ENCODE data around the gene TCEANC2.
"Not testable (repeated sequence)": the region's sequence is repeated elsewhere in the genome, so short reads cannot be mapped to it uniquely, and the experiment has no call there.

TCEANC2 gene

GRCh38 chr1:54052934-54053744 lies at the start of gene TCEANC2, which contains the start of gene TMEM59:
Gene TCEANC2 (plus strand): TSS chr1:54053608. CDS start chr1:54054423, 815 bp downstream.
Gene TMEM59 (minus strand): TSS chr1:54053204. CDS start chr1:54053188, 16 bp downstream.
- DNase-seq (ENCODE audit: low read depth): peak; percentile 97

GRCh38 chr1:54003750-54004480 lies 49.5 kb upstream of the TCEANC2 start:
- DNase-seq (ENCODE audit: low read depth): not testable (repeated sequence)

- DNase-seq (ENCODE audit: low read depth): no peak
These were observed 48.8 kb upstream of the TCEANC2 start for GRCh38 chr1:54004481-54005049.

GRCh38 chr1:54006508-54006907 lies 46.9 kb upstream of the TCEANC2 start:
- no peak for DNase-seq (ENCODE audit: low read depth)

GRCh38 chr1:54007613-54008012 lies 45.8 kb upstream of the TCEANC2 start:
- no peak for DNase-seq (ENCODE audit: low read depth)

- no peak for DNase-seq (ENCODE audit: low read depth)
These were observed 44.5 kb upstream of the TCEANC2 start for GRCh38 chr1:54008876-54009275.

GRCh38 chr1:54009406-54009805 lies 44.0 kb upstream of the TCEANC2 start:
- no peak for DNase-seq (ENCODE audit: low read depth)

- DNase-seq (ENCODE audit: low read depth): no peak
These were observed 42.8 kb upstream of the TCEANC2 start for GRCh38 chr1:54010415-54011117.

GRCh38 chr1:54011316-54012007 lies 41.9 kb upstream of the TCEANC2 start:
- DNase-seq (ENCODE audit: low read depth): no peak

GRCh38 chr1:54012008-54012325 lies 41.4 kb upstream of the TCEANC2 start:
- no peak for DNase-seq (ENCODE audit: low read depth)

- DNase-seq (ENCODE audit: low read depth): no peak
These were observed 40.5 kb upstream of the TCEANC2 start for GRCh38 chr1:54012863-54013262.

GRCh38 chr1:54013393-54014008 lies 39.9 kb upstream of the TCEANC2 start:
- no peak for DNase-seq (ENCODE audit: low read depth)

- DNase-seq (ENCODE audit: low read depth): no peak
These were observed 39.3 kb upstream of the TCEANC2 start for GRCh38 chr1:54014009-54014629.

GRCh38 chr1:54016343-54017282 lies 36.8 kb upstream of the TCEANC2 start:
- DNase-seq (ENCODE audit: low read depth): no peak

- DNase-seq (ENCODE audit: low read depth): no peak
These were observed 35.4 kb upstream of the TCEANC2 start, which contains the start of gene LDLRAD1 for GRCh38 chr1:54017979-54018378. Gene LDLRAD1 (minus strand): TSS chr1:54018186. CDS start chr1:54018112, 74 bp downstream.

- DNase-seq (ENCODE audit: low read depth): no peak
These were observed 34.8 kb upstream of the TCEANC2 start for GRCh38 chr1:54018635-54019034.

GRCh38 chr1:54019562-54020176 lies 33.7 kb upstream of the TCEANC2 start:
- DNase-seq (ENCODE audit: low read depth): not testable (repeated sequence)

GRCh38 chr1:54024358-54024757 lies 29.1 kb upstream of the TCEANC2 start:
- no peak for DNase-seq (ENCODE audit: low read depth)

GRCh38 chr1:54024811-54025210 lies 28.6 kb upstream of the TCEANC2 start:
- DNase-seq (ENCODE audit: low read depth): not testable (repeated sequence)
